Naive thymus-derived CD8-positive, alpha-beta T cell (primary cell): ENCODE data around the gene FAM20C. TPM values are rescaled to one million over a fixed set of nuclear protein-coding genes. Genes with fewer than 3 reads are reported as not detected.
A peak's percentile ranks its signal among the peaks of the same experiment; 100 is the strongest.

ENCODE experiments used
- ATAC-seq, 2 donors: fragments of 150-1000 bp; cut with Tn5 transposase in 1 of 2; sonication (Bioruptor Pico), chemical (Tn5 transposase) in 1 of 2; 1 replicate in 1 of 2; 2 replicates in 1 of 2; pipeline ENCODE4 v1.10.0; 2021; ENCODE audit warnings: mild to moderate bottlenecking in 2 of 2, moderate library complexity in 2 of 2
- POLR2A ChIA-PET: fragments of 350-600 bp; sonication (Branson Sonifier 250); formaldehyde crosslinking; loops from one replicate; lab custom pipeline; 2021; ENCODE audit warnings: antibody characterized with exemption; lab: Charles Lee
- DNase-seq, 10 donors: peaks; one replicate each; pipeline versions ENCODE4 v3.0.0 to v3.0.0-alpha.2; 2020 to 2022
- H3K27ac Mint-ChIP-seq, 10 donors: one replicate each; pipeline ENCODE4 v1.8.0; 2020 to 2022; ENCODE audit warnings: mild to moderate bottlenecking in 10 of 10, mixed read lengths in 10 of 10, moderate library complexity in 4 of 10, inconsistent platforms in 1 of 10
- H3K27me3 Mint-ChIP-seq, 5 donors: one replicate each; pipeline ENCODE4 v1.8.0; 2021 to 2022; ENCODE audit warnings: mixed read lengths in 5 of 5
- H3K36me3 Mint-ChIP-seq, 3 donors: one replicate each; pipeline ENCODE4 v1.8.0; 2020 to 2022; ENCODE audit warnings: mixed read lengths in 3 of 3, mild to moderate bottlenecking in 2 of 3, inconsistent platforms in 1 of 3
- H3K4me1 Mint-ChIP-seq, 4 donors: one replicate each; pipeline ENCODE4 v1.8.0; 2021 to 2022; ENCODE audit warnings: mixed read lengths in 4 of 4
- H3K4me3 Mint-ChIP-seq, 10 donors: one replicate each; pipeline ENCODE4 v1.8.0; 2020 to 2022; ENCODE audit warnings: mild to moderate bottlenecking in 10 of 10, mixed read lengths in 10 of 10, moderate library complexity in 6 of 10, inconsistent platforms in 1 of 10
- H3K9me3 Mint-ChIP-seq, 9 donors: one replicate each; pipeline ENCODE4 v1.8.0; 2020 to 2022; ENCODE audit warnings: mixed read lengths in 9 of 9, mild to moderate bottlenecking in 3 of 9, inconsistent platforms in 1 of 9, moderate library complexity in 1 of 9
- polyA plus RNA-seq, 3 donors: library from polyadenylated mRNA; unstranded; fragments of 300-500 nt; fragmentation: Illumina TruSeq; gene quantifications; one replicate each; pipeline ENCODE4 v1.2.3, GENCODE V29; 2021
- total RNA-seq, 8 experiments: library from RNA in 2 of 8; stranded (reverse) in 2 of 8; gene quantifications; one replicate each; pipeline ENCODE4 v1.2.3 and lab custom pipeline; 2021 to 2026

Gene FAM20C
- total and polyA plus RNA-seq, 5 experiments from 2014 or later: 0.60 to 0.66 TPM; not detected in 3

- H3K27ac Mint-ChIP-seq: no peak overlapping the region
- no peaks in the 10 kb centered on the region for H3K4me1 Mint-ChIP-seq
- POLR2A ChIA-PET: no interaction called here
- no peaks in the 10 kb centered on the region for H3K9me3 Mint-ChIP-seq
- H3K4me3 Mint-ChIP-seq: no peak overlapping the region
- peaks cover 14 to 60% (median 21%) of the 10 kb centered on the region in 5 donors for H3K27me3 Mint-ChIP-seq
- peaks cover 0 to 2% (median 0%) of the 10 kb centered on the region in 3 donors for H3K36me3 Mint-ChIP-seq
- DNase-seq (no peak), ATAC-seq (no peak)
These were observed 92.7 kb downstream of the FAM20C start for GRCh38 chr7:284762-285722.

GRCh38 chr7:285731-286130, 93.4 kb downstream of the FAM20C start:
- Mint-ChIP-seq H3K36me3 (peaks cover 0 to 2% (median 0%) of the 10 kb centered on the region in 3 donors), H3K9me3 (no peaks in the 10 kb centered on the region), H3K4me1 (no peaks in the 10 kb centered on the region), H3K27me3 (peaks cover 14 to 53% (median 17%) of the 10 kb centered on the region in 5 donors), H3K4me3 (no peak overlapping the region), H3K27ac (peak overlapping the region in 1 of 10 donors; percentile 63)
- POLR2A ChIA-PET: no interaction called here
- DNase-seq (no peak), ATAC-seq (no peak)

GRCh38 chr7:286266-286665, 93.9 kb downstream of the FAM20C start:
- Mint-ChIP-seq H3K27ac (no peak overlapping the region), H3K9me3 (no peaks in the 10 kb centered on the region), H3K36me3 (peaks cover 0 to 2% (median 0%) of the 10 kb centered on the region in 3 donors), H3K4me3 (no peak overlapping the region), H3K27me3 (peaks cover 14 to 48% (median 15%) of the 10 kb centered on the region in 5 donors), H3K4me1 (no peaks in the 10 kb centered on the region)
- no peak for DNase-seq
- POLR2A ChIA-PET: no interaction called here
- no peak for ATAC-seq

GRCh38 chr7:288671-289101, 96.3 kb downstream of the FAM20C start:
- POLR2A ChIA-PET: no interaction called here
- Mint-ChIP-seq H3K27ac (no peak overlapping the region), H3K4me1 (no peaks in the 10 kb centered on the region), H3K36me3 (peaks cover 0 to 2% (median 0%) of the 10 kb centered on the region in 3 donors), H3K9me3 (no peaks in the 10 kb centered on the region), H3K27me3 (peaks cover 19 to 64% (median 29%) of the 10 kb centered on the region in 5 donors), H3K4me3 (no peak overlapping the region)
- no peak for ATAC-seq
- DNase-seq: no peak

- Mint-ChIP-seq H3K4me3 (no peak overlapping the region), H3K27ac (no peak overlapping the region), H3K4me1 (no peaks in the 10 kb centered on the region), H3K27me3 (peaks cover 20 to 68% (median 30%) of the 10 kb centered on the region in 5 donors), H3K9me3 (no peaks in the 10 kb centered on the region), H3K36me3 (peaks cover 0 to 2% (median 0%) of the 10 kb centered on the region in 3 donors)
- POLR2A ChIA-PET: no interaction called here
- DNase-seq: no peak
- ATAC-seq: no peak
These were observed 96.9 kb downstream of the FAM20C start for GRCh38 chr7:289209-289755.

GRCh38 chr7:289756-290553, 97.6 kb downstream of the FAM20C start, which contains the start of gene FOXL3:
Gene FOXL3, plus strand, starts transcription at chr7:290170. Its CDS starts 0 bp downstream, at chr7:290170.
- no peaks in the 10 kb centered on the region for H3K9me3 Mint-ChIP-seq
- ATAC-seq (no peak), DNase-seq (no peak)
- no peak within 1 kb of the TSS for H3K4me3 Mint-ChIP-seq
- peaks cover 22 to 69% (median 33%) of the 10 kb centered on the region in 5 donors for H3K27me3 Mint-ChIP-seq
- H3K4me1 Mint-ChIP-seq: no peaks in the 10 kb centered on the region
- POLR2A ChIA-PET: no interaction called here
- peaks cover 0 to 2% (median 0%) of the 10 kb centered on the region in 3 donors for H3K36me3 Mint-ChIP-seq
- H3K27ac Mint-ChIP-seq: no peak within 1 kb of the TSS

- peaks cover 22 to 60% (median 27%) of the 10 kb centered on the region in 5 donors for H3K27me3 Mint-ChIP-seq
- peaks cover 0 to 2% (median 0%) of the 10 kb centered on the region in 3 donors for H3K36me3 Mint-ChIP-seq
- DNase-seq (no peak), ATAC-seq (no peak)
- H3K4me3 Mint-ChIP-seq: no peak overlapping the region
- no peaks in the 10 kb centered on the region for H3K4me1 Mint-ChIP-seq
- POLR2A ChIA-PET: no interaction called here
- H3K27ac Mint-ChIP-seq: no peak overlapping the region
- no peaks in the 10 kb centered on the region for H3K9me3 Mint-ChIP-seq
These were observed 98.4 kb downstream of the FAM20C start for GRCh38 chr7:290554-291372.

- POLR2A ChIA-PET: no interaction called here
- H3K4me1 Mint-ChIP-seq: no peaks in the 10 kb centered on the region
- DNase-seq (no peak), ATAC-seq (no peak)
- no peak overlapping the region for H3K27ac Mint-ChIP-seq
- no peaks in the 10 kb centered on the region for H3K9me3 Mint-ChIP-seq
- H3K27me3 Mint-ChIP-seq: peaks cover 20 to 56% (median 27%) of the 10 kb centered on the region in 5 donors
- no peak overlapping the region for H3K4me3 Mint-ChIP-seq
- H3K36me3 Mint-ChIP-seq: no peaks in the 10 kb centered on the region
These were observed 99.2 kb downstream of the FAM20C start for GRCh38 chr7:291373-292092.

- no peak overlapping the region for H3K27ac Mint-ChIP-seq
- POLR2A ChIA-PET: no interaction called here
- no peak overlapping the region for H3K4me3 Mint-ChIP-seq
- H3K4me1 Mint-ChIP-seq: no peaks in the 10 kb centered on the region
- H3K9me3 Mint-ChIP-seq: no peaks in the 10 kb centered on the region
- no peaks in the 10 kb centered on the region for H3K36me3 Mint-ChIP-seq
- peaks cover 20 to 52% (median 27%) of the 10 kb centered on the region in 5 donors for H3K27me3 Mint-ChIP-seq
- DNase-seq: no peak
- ATAC-seq: no peak
These were observed 99.9 kb downstream of the FAM20C start for GRCh38 chr7:292226-292625.

- POLR2A ChIA-PET: no interaction called here
- Mint-ChIP-seq H3K4me1 (no peaks in the 10 kb centered on the region), H3K4me3 (no peak overlapping the region), H3K27ac (peak overlapping the region in 1 of 10 donors; percentile 50), H3K27me3 (peaks cover 17 to 46% (median 25%) of the 10 kb centered on the region in 5 donors), H3K9me3 (no peaks in the 10 kb centered on the region), H3K36me3 (no peaks in the 10 kb centered on the region)
- ATAC-seq: no peak
- no peak for DNase-seq
These were observed 100.5 kb downstream of the FAM20C start for GRCh38 chr7:292826-293225.

- Mint-ChIP-seq H3K36me3 (no peaks in the 10 kb centered on the region), H3K27ac (no peak overlapping the region), H3K4me3 (no peak overlapping the region), H3K9me3 (no peaks in the 10 kb centered on the region), H3K27me3 (peaks cover 15 to 37% (median 22%) of the 10 kb centered on the region in 5 donors), H3K4me1 (no peaks in the 10 kb centered on the region)
- ATAC-seq (no peak), DNase-seq (no peak)
- POLR2A ChIA-PET: no interaction called here
These were observed 101.5 kb downstream of the FAM20C start for GRCh38 chr7:293681-294439.
